HuH-7.5 (cell line): ENCODE results near the gene CCDC81.
A peak's percentile ranks its signal among the peaks of the same experiment; 100 is the strongest.

Experiments
- DNase-seq: peaks from one replicate; pipeline ENCODE4 v3.0.0; 2011; ENCODE audit warnings: low spot score

The CCDC81 gene

GRCh38 chr11:86468169-86468568 lies 93.5 kb downstream of the CCDC81 start:
- no peak for DNase-seq

- peak; percentile 36 for DNase-seq
These were observed 95.1 kb downstream of the CCDC81 start for GRCh38 chr11:86469491-86470388.
